Hematopoietic multipotent progenitor cell treated with erythropoietin and hydrocortisone succinate and interleukin-3 and kit ligand, for 6 days (in vitro differentiated cells): ENCODE results near the gene MGAT5B.

Experiments used
- DNase-seq: peaks from one replicate; pipeline ENCODE4 v3.0.0-alpha.2; 2015

MGAT5B gene

DNA sequence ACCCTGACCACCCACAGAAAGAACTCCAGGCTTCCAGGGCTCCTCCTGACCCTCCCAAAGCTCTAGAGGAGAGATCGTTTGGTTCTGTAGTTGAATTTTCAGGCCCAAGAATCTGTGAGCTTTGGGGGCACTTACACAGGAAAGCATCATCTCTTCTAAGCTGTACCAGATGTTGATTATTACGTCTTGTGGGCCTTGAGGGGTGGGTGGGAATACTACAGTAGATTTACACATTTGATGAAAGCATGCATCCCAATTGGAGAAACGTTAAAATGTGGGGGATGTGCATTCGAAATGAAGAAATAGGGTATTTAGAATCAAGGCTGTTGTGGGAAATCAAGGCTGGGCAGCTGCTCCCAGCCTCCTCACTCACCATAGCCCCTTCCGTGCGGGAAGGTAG, 61.9 kb downstream of the MGAT5B start:
- DNase-seq: no peak

DNA sequence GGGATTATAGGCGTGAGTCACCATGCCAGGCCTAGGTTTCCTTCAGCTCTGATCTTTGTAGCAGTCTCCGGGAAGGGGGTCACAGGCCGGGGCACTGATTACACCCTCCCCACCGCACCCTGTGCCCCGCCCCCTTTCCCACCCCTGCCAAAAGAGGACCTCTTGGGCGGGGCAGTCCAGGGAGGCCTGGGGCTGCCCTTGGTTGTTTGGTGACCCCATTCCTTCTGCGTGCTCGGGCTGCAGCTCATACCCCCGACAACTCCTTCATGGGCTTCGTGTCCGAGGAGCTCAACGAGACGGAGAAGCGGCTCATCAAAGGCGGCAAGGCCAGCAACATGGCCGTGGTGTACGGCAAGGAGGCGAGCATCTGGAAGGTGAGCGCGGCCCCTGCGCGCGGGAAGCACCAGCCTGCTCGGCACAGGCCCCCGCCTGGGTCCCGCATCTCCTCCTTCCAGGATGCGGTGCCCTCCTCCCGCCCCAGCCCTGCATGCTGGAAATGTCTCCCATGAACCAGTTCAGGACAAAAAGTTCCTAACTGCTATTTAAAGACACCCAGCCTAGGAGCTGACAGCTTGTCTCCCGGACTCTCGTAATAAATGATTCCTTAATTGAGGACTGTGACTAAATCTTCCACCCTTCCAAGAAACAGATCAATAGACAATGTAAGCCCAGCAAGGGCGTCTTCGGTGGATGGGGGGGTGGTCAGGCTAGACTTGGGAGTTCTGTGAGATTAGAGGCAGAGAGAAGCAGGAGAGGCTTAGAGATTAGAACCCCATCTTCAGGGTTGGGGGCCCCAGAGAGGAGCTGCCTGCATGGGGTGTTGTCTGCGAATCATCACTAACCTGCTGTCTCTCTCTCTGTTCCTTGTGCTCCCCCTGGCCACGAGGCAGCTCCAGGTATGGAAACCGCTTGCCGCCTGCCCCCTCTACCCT, 64.5 kb downstream of the MGAT5B start:
- DNase-seq: no peak

DNA sequence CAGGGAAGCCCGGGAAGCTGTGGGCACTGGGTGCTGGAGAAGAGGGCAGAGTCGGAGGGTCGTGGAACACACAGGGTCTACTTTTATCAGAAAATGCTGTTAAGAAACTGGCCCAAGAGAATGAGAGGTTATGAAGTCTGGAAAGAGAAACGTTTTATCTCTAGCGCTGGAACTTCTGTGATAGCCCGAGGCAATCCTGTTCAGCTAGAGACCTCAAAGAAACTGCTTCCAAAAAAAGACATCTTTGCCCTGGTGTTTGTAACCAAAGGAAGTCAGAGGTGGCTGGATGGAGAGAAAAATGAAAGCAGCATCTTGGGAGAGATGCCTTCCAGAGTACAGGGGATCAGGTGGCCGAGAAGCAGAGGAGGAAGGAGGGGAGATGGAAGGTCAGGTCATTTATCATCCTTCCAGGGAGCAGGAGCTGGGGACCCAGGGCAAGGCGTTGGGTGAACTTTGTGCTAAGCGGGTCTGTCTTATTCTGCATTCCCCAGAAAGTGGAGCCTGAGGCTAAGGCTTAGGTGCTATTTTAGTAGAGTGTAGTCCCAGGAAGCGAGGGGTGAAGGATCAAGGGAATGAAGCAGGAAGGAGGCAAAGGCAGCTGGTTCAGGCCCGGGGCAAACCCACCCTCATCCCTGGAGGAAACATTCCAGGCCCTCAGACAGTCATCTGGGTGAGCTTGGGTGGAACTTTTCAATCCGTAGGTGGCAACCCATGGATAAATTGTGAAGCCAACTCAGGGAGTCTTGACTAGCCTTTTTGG, 66.5 kb downstream of the MGAT5B start:
- DNase-seq: no peak

DNA sequence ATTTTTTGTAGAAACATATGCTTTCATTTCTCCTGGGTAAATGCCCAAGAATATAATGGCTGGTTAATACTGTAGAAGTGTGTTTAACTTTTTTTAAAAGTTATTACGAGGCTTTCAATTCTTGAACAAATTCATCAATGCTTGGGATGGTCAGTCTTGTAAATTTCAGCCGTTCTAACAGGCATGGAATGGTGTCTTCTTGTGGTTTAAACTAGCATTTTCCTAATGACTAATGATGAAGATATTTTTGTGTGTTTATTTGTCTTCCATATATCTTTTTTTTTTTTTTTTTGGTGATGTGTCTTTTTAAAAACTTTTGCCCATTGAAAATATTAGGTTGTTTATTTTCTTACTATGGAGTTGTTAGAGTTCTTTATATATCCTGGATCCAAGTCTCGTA, 67.1 kb downstream of the MGAT5B start:
- no peak for DNase-seq

DNA sequence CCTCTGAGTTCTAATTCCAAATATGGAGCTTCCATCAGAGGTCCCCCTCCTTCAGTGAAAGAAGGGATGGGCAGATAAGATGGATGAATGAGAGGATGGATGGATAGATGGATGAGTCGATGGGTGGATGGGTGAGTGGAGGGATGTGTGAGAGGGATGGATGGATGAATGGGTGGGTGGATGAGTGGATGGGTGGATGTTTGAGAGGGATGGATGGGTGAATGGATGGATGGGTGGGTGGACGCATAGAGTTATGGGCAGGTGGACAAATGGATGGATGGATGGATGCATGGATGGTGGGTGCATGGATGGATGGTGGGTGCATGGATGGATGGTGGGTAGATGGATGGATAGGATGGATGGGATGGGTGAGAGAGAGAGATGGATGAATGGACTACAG, 69.0 kb downstream of the MGAT5B start:
- no peak for DNase-seq

DNA sequence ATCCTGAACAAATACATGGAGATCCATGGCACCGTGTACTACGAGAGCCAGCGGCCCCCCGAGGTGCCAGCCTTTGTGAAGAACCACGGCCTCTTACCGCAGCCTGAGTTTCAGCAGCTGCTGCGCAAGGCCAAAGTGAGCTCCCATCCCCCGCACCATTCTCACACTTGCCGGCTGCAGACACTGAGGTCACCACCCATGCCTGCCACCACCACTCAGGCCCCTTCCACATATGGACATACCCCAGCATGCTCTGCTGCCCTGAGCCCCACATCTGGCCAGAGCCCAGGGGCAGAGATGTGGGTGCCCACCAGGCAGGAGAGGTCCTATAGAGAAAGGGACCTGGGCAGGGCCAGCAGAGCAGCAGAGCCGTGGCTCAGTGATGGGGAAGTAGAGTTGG, 69.8 kb downstream of the MGAT5B start:
- no peak for DNase-seq

GRCh38 chr17:76940295-76940694, 72.1 kb downstream of the MGAT5B start:
- DNase-seq: no peak

- DNase-seq: no peak
Observed at GRCh38 chr17:76940738-76941350, 72.6 kb downstream of the MGAT5B start.

DNA sequence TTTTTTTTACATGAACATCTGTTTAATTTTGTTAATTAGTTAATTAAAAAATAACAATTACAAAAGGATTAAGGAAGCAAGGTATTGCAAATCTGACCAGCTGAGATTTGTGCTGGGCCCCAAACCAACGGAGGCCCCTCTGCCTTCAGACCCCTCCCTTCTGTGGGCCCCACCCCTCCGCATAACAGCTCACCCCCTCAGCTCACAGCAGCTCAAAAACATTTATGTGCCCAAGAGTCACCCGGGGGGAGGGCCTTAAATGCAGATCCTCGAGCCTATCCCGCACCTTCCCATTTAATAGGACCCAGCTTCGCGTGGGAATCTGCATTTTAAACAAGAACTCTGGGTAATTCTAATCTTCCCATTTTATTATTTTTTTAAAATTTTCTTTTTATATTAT, 75.0 kb downstream of the MGAT5B start:
- no peak for DNase-seq

DNA sequence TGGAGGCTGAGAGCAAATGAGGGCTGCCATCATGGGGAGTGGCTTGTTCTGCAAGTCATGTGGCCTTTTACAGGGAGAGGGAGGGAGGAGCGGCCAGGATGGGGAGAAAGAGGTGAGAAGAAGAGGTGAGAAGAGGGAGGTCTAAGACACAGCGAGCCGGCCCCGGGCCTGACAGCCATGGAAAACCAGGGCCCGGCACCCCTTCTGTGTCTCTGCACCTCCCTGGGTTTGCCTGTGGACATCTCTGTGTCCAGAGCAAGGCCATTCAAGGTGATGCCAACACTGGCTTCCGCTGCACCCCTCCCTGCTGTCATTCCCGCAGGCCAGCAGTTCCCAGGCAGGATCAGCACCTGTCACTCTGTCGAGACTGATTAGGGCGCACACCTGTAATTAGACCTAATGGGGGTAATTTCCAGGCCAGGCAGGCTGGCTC, 75.6 kb downstream of the MGAT5B start:
- DNase-seq: no peak

- no peak for DNase-seq
Observed at GRCh38 chr17:76944477-76944876, 76.3 kb downstream of the MGAT5B start.

- no peak for DNase-seq
Observed at GRCh38 chr17:76946111-76946771, 78.0 kb downstream of the MGAT5B start.

DNA sequence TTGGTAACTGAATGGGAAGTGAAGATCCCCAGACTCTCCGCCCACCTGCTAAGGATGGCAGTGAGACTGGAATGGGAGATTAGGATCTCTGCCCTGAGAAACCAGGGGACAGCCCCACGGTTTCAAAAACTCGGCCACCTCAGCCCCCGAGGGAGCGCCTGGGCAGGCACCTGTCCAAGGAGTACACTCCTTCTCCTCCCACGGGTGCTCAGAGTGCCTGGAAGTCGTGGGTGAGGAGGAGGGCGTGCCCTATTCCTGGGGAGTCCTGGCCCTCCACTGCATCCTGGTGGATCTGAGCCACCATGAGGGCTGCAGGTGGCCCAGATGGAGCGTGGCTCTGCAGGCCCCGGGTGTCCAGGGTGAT, 78.5 kb downstream of the MGAT5B start:
- no peak for DNase-seq

DNA sequence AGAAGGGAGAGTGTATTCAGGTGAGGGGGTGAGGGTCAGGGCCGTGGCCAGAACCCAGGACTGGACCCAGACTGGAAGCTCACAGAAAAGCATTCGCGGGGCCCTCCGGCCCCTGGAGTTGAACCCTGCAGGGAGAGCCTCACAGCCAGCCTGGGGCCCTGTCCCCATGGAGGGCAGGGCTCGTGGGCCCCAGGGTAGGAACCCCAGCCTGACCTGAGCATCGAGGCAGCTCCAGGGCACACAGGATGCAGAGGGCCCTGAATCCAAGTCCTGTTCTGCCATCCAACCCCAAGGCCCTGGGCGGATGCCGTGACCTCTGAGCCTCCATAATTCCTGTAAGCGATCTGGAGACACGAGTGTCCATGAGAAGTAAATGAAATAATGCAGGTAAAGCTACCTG, 79.1 kb downstream of the MGAT5B start:
- no peak for DNase-seq

DNA sequence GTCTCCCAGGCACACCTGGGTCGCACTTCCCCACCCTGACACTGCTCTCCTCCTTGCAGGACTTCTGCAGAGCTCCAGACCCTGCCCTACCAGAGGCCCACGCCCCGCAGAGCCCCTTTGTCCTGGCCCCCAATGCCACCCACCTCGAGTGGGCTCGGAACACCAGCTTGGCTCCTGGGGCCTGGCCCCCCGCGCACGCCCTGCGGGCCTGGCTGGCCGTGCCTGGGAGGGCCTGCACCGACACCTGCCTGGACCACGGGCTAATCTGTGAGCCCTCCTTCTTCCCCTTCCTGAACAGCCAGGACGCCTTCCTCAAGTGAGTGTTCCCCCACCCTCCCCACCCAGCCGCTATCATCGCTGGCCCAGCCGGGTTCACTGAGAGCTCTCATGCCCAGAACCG, 79.6 kb downstream of the MGAT5B start:
- DNase-seq: no peak

DNA sequence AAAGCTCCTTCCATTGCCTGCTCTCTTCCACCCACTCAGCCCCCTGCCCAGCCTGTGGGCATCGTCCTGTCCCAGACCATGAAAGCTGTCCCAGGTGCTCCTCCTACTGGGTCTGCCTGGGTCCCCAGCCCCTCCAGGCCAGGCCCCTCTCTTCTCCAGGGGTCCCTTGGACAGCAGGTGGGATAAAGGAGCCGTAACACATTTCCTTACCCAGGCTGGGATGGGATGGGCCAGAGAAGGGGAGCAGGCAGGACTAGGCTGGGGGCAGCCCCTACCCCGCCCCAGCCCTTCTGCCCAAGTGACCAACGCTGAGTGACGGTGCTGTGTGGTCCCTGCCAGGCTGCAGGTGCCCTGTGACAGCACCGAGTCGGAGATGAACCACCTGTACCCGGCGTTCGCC, 80.1 kb downstream of the MGAT5B start:
- no peak for DNase-seq

- DNase-seq: no peak
Observed at GRCh38 chr17:76948726-76949342, 80.6 kb downstream of the MGAT5B start.

- no peak for DNase-seq
Observed at GRCh38 chr17:76949913-76950695, 81.9 kb downstream of the MGAT5B start.

DNA sequence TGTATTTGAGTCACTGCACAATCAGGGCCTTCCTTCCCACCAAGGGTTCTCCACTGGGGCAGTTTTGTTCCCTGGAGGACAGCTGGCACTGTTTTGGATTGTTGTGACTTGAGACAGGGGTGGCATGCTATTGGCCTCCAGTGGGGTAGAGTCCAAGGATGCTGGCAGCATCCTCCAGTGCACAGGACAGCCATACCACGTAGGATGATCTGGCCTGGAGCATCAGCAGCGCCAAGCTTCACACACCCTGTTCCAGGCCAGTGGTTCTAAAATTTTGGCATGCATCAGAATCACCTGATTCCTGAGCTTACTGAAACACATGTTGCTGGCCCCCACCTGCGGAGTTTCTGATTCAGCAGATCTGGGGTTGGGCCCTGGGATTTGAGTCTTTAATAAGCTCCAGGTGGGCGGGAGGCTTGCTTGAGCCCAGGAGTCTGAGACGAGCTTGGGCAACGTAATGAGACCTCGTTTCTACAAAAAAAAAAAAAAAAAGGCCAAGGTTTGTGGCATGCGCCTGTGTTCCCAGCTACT, 83.2 kb downstream of the MGAT5B start:
- DNase-seq: no peak

- no peak for DNase-seq
Observed at GRCh38 chr17:76952402-76952801, 84.2 kb downstream of the MGAT5B start.

DNA sequence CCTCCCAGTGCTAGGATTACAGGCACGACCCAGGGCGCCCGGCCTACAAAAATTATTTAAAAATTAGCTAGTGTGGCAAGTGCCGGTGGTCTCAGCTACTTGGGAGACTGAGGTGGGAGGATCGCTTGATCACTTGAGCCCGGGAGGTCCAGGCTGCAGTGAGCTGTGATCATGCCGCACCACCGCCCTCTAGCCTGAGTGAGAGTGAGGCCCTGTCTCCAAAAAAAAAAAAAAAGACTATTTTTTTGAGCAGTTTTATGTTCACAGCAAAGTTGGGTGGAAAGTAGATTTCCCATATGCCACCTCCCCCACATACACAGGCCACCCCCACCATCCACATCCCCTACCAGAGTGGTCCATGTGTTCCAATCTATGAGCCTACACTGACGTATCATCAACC, 84.9 kb downstream of the MGAT5B start:
- DNase-seq: no peak

DNA sequence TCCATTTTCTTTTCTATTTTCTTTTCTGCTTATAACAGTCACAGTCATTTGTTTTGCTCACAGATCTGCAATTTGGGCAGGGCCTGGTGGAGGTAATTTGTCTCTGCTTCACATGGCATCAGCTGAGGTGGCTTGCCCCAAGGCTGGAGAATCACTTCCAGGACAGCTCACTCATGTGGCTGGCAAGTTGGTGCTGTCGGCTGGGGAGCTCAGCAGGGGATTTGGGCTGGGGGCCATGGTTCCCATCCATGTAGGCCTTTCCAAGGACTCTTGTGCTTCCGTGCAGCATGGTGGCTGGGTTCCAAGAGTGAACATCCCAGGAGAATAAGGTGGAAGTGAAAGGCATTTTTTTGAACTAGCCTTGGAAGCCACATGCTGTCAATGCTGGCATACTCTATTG, 85.7 kb downstream of the MGAT5B start:
- DNase-seq: no peak
